ENCODE data around the gene MAML3.

DNA sequence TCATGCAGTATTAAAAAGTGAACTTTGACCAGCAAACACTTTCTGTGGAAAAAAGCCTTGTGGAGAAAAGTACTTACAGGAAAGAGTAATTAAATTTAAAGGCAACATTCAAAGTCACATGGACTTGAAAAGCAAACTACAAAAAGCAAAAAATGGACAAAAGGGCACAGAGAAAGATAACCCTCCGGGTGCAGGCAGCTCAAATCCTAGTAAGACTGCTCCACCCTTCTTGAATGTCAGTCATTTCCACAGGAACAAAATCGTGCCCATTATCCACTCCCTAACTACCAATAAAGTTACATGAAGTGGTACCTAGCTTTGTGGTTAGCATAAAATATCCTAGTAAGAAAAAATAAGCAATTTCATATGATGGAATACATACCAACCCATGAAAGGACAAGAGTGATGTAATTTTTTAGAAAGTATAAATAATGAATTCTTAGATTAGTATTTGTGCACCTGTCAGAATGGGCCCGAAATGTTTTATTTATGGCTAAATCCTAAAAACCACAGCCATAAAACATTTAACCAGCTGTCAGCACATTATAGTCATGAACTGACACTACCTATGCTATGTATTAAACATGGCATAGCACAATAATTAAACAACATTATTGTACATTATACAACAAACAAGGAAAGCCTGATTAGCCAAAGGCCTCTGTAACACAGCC, 43.3 kb downstream of the MAML3 start:
- no peak for TF ChIP-seq EP300 (IDR thresholded peaks at IDR 0.05)
- no peak for TF ChIP-seq POLR2A (IDR thresholded peaks at IDR 0.05)
- TF ChIP-seq, protein P1, sequence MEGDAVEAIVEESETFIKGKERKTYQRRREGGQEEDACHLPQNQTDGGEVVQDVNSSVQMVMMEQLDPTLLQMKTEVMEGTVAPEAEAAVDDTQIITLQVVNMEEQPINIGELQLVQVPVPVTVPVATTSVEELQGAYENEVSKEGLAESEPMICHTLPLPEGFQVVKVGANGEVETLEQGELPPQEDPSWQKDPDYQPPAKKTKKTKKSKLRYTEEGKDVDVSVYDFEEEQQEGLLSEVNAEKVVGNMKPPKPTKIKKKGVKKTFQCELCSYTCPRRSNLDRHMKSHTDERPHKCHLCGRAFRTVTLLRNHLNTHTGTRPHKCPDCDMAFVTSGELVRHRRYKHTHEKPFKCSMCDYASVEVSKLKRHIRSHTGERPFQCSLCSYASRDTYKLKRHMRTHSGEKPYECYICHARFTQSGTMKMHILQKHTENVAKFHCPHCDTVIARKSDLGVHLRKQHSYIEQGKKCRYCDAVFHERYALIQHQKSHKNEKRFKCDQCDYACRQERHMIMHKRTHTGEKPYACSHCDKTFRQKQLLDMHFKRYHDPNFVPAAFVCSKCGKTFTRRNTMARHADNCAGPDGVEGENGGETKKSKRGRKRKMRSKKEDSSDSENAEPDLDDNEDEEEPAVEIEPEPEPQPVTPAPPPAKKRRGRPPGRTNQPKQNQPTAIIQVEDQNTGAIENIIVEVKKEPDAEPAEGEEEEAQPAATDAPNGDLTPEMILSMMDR (IDR thresholded peaks at IDR 0.05) = no peak
- no peak for TF ChIP-seq POLR2AphosphoS5 (IDR thresholded peaks at IDR 0.05)
